Stimulated activated CD8-positive, alpha-beta memory T cell treated with anti-CD3 and anti-CD28 coated beads, Interleukin-7, amount 100 ng/mL, for 1 hour (primary cell): ENCODE results near the gene SCYGR8.
"Not testable (repeated sequence)": the region's sequence is repeated elsewhere in the genome, so short reads cannot be mapped to it uniquely, and the experiment has no call there.

Source experiments
- DNase-seq, 2 donors: peaks; one replicate each; pipeline ENCODE4 v3.0.0-alpha.2; 2020; ENCODE audit warnings: low read depth in 2 of 2

SCYGR8 gene

GRCh38 chr2:227745594-227745993, at the start of gene SCYGR8:
SCYGR8 (plus strand) TSS chr2:227745894; CDS start chr2:227745894, 0 bp downstream.
- DNase-seq: no peak

DNA sequence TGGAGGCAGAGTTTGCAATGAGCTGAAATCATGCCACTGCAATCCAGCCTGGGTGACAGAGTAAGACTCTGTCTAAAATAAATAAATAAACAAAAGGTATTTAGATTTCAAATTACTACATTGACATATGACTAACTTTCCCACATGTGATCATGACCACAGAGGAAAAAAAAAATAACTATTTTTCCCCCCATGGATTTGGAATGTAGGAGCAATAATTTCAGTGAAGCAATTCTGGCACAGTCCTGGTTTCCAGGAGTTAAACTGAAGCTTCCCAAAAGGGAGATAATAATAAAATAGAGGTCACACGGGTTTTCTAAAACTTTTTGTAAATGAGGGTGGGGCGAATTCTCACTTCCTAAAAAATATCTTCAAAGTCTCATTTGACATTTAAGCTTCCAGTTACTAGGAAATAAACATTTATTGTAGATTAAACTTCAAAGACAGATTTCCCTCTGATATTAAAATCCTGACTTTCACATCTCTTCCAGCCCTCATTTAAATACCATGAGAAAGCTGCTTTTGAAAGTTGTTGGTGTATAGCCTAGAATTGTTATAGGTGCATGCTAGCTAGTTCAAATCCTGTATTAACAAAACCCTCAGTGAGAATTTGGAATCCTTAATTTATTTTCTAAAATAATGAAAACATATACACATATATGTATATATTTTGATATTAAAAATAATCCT, 48.6 kb upstream of the SCYGR8 start:
- DNase-seq: no peak

DNA sequence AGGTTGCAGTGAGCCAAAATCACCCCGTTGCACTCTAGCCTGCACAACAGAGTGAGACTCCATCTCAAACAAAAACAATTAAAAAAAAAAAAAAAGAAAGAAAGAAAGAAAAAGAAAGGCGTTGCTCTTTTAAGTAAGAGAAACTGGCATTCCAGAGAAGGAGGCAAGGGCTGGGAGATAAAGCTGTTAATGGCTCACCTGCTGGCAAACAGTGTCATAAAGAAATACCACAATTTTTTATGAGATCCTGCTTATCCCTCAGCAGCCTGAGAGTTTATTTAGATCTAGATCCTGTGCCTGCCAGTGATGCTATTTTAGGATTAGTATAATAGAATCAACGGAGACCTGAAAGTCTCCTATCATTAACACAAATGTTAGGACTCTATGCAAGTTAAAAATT, 44.1 kb upstream of the SCYGR8 start:
- no peak for DNase-seq

DNA sequence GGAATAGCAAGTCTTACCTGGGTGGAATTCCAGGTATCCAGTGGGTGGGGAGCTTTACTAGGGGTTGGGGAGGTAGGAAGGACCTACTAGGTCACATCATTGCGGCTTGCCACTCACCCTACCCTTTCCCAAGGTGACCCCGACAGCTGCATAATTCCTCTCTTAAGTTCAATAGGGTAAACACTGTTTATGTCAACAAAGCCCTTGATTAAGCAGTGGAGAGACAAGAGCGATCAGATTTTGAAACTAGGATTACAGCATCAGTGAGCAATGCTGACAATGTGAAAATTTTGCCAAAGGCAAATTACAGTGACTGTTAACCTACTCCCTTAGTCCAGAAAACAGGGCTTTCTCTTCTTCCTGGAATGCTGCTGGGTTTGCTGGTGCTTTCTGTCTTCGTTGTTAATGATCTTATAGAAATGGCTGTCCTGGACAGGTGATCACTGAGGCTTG, 42.4 kb upstream of the SCYGR8 start:
- DNase-seq: no peak

DNA sequence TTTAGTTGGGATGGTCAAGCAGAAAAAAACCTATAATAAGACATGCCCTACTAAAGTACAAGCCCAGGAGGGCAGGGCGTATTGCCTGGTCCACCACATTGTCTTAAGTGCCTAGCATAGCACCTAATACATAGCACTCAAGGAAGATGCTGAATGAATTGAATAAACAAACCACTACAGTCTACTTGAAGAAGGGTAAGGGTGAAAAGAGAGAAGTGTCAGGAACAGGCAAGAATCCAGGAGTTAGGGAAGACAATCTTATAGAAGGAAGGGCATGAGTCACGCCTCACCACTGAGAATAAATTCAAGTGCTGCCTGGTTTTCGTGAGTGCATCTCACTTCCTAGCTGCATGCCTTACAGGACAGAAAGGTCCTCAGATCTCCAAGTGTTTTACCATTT, 41.7 kb upstream of the SCYGR8 start:
- DNase-seq: no peak

GRCh38 chr2:227706859-227707258, 38.8 kb upstream of the SCYGR8 start:
- no peak for DNase-seq

- no peak for DNase-seq
Observed at GRCh38 chr2:227707390-227707789, 38.3 kb upstream of the SCYGR8 start.

- no peak for DNase-seq
Observed at GRCh38 chr2:227710986-227711385, 34.7 kb upstream of the SCYGR8 start.

GRCh38 chr2:227713291-227713690, 32.4 kb upstream of the SCYGR8 start:
- no peak for DNase-seq

DNA sequence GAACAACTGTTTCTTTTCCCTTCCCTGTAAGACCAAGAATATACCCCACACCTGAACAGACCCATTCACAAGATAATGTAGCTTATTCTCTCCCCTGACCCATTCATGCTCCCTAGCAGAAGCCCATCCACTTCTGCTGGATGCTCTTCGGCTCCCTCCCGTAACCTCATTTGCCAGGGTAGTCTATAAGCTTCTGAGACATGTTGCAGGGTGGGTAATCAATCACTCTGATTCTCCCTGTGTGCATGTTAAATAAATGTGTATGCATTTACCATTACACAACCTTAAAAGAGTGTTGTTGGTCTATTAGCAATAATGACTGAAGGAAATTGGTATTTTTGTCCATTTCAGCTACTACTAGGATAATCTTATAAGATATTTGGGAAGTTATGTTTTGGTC, 29.2 kb upstream of the SCYGR8 start:
- no peak for DNase-seq

DNA sequence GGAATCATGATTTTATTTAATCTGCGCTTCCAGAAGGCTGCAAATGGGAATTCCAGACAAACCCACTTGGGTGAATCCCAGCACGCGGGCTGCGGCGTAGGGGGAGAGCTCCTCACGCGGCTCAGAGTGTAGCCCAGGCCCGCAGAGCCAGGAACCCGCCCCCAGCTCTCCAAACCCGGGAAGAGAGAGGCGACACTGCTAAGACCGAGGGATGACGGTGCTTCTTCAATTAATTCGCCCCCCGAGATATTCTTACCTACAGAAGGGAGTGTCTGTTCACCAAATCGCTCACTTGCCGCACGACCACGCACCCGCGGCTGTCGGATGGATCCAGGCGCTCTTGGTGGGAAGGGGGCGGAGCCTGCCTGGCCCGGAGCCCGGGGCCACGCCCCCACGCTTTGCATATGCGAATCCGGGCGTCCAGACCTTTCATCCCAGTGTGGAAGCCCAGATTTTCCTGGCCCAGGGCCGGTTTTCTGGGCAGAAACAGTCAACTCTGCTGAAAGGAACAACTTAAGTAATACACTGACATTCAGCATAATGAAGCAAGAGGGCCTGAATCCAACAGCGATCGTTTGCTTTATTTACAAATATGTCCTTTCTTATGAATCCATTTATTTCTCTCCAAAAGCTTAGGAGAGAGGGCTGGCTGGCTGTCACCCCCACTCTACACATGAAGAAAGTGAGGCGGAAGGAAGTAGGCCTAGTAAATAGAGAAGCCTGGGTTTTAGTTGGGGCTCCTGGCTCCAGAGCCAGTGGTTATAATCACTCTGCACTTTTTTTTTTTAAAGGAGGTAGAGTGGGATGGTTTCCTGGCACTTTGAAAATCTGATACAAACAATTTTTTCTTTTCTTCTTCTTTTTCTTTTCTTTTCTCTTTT, 27.8 kb upstream of the SCYGR8 start, which contains the start of gene SLC19A3:
TSS of gene SLC19A3 (minus strand) at position 342 of the 881 bp plus-strand sequence. CDS start 15,710 bp downstream, outside the sequence.
- no peak for DNase-seq

DNA sequence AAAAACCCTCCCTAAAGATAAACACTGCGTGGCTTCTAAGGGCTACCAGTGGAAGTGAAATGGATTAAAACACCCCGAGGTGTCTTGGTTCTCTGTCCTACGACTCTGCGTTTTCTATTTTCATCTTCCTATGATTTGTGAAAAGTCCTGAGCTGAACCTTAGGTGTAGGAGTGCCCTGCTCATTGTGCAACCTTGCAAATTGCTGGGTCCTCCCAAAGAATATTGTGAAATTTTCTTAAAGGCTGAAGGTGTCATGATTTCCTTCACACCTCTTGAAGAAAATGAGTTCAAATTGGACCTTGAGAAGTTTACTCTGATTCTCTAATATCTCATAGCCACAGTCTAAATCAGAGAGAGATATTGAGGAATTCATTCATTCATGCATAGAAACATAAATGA, 26.1 kb upstream of the SCYGR8 start:
- no peak for DNase-seq

- DNase-seq: no peak
Observed at GRCh38 chr2:227720680-227721079, 25.0 kb upstream of the SCYGR8 start.

- DNase-seq: not testable (repeated sequence)
Observed at GRCh38 chr2:227722821-227723220, 22.9 kb upstream of the SCYGR8 start.

DNA sequence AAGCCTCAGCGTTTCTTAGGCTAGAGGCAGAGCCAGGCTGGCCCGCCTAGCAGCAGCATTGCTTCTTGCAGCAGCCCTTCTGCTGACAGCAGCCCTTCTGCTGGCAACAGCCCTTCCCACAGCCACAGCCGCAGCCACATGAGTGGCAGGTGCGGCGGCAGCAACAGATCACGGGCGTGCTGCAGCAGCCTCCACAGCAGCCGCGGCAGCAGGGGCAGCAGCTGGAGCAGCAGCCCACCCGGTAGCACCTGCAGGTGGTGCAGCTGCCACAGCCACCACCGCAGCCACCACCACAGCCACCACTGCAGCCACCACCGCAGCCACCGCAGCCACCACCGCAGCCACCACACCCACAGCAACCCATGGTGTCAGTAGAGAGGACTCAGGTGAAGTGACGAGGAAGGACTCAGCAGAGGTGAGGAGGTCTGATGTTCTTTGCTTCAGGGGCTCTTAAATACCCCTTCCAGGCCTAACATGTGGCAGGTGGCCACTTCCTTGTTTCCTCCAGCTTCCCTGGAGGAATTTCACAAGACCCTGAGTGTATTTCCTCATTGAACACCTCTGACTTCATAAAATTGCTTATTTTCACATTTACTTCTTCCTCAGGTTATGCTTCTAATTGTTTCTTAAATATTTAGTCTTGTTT, 21.2 kb upstream of the SCYGR8 start, which contains the start of gene SCYGR6:
TSS of gene SCYGR6 (minus strand) at position 364 of the 646 bp plus-strand sequence. CDS start at position 364, 0 bp downstream.
- DNase-seq: no peak

GRCh38 chr2:227728035-227728434, 17.7 kb upstream of the SCYGR8 start, which contains the start of gene SCYGR7:
SCYGR7 (plus strand) TSS chr2:227728335; CDS start chr2:227728335, 0 bp downstream.
- no peak for DNase-seq

GRCh38 chr2:227739351-227739750, 6.3 kb upstream of the SCYGR8 start:
- DNase-seq: no peak

- DNase-seq: not testable (repeated sequence)
Observed at GRCh38 chr2:227740705-227741104, 5.0 kb upstream of the SCYGR8 start.

GRCh38 chr2:227748079-227748478, 2.4 kb downstream of the SCYGR8 start:
- DNase-seq: no peak

GRCh38 chr2:227756261-227756660, 10.6 kb downstream of the SCYGR8 start:
- DNase-seq: not testable (repeated sequence)

GRCh38 chr2:227759411-227760118, 13.9 kb downstream of the SCYGR8 start:
- DNase-seq: no peak
